ENCODE measurements around the gene EFHC2. TPM values are rescaled to one million over a fixed set of nuclear protein-coding genes. Genes with fewer than 3 reads are reported as not detected.
A peak's percentile ranks its signal among the peaks of the same experiment; 100 is the strongest.

EFHC2 gene
- 1 to 10 TPM; 3.7 to 5.9 (median 4.6) TPM for polyA plus RNA-seq (ENCODE audit: insufficient read depth in 1 of 5, insufficient read length in 5 of 5, low replicate concordance in 1 of 5)
- long read RNA-seq, donor 1 = 0 reads
- long read RNA-seq, donor 2 = 0 reads
- long read RNA-seq, donor 3 = 0 reads
- long read RNA-seq, donor 4 = 0 reads
- long read RNA-seq, donor 5 = 0 reads
- long read RNA-seq, donor 6, partial matches to known transcripts = 0 of 1 reads
- long read RNA-seq, donor 6, other reads (novel, unspliced or antisense) = 0 of 1 reads
- long read RNA-seq, donor 7, partial matches to known transcripts = 0 of 1 reads
- long read RNA-seq, donor 7, other reads (novel, unspliced or antisense) = 0 of 1 reads
- long read RNA-seq, donor 8 = 0 reads

- peak; percentile 51 to 53 for DNase-seq
Measured at GRCh38 chrX:44343412-44344141, at the start of gene EFHC2. Gene EFHC2 (minus strand): TSS chrX:44343672. CDS start chrX:44343588, 84 bp downstream.

- DNase-seq = no peak
Measured at GRCh38 chrX:44392767-44393166, 49.3 kb upstream of the EFHC2 start.

- DNase-seq = no peak
Measured at GRCh38 chrX:44384688-44385338, 41.3 kb upstream of the EFHC2 start.

GRCh38 chrX:44382871-44383270 lies 39.4 kb upstream of the EFHC2 start:
- DNase-seq = no peak

- DNase-seq = no peak
Measured at GRCh38 chrX:44352758-44353157, 9.3 kb upstream of the EFHC2 start.

GRCh38 chrX:44349561-44349960 lies 6.1 kb upstream of the EFHC2 start:
- DNase-seq = no peak

- DNase-seq = no peak
Measured at GRCh38 chrX:44344687-44345086, 1.2 kb upstream of the EFHC2 start.

GRCh38 chrX:44344194-44344593 lies 722 bp upstream of the EFHC2 start:
- no peak for DNase-seq

GRCh38 chrX:44342866-44343265 lies 606 bp downstream of the EFHC2 start:
- no peak for DNase-seq

GRCh38 chrX:44338361-44338760 lies 5.1 kb downstream of the EFHC2 start:
- DNase-seq = no peak

- DNase-seq = no peak
Measured at GRCh38 chrX:44332437-44332836, 11.0 kb downstream of the EFHC2 start.

GRCh38 chrX:44330227-44330626 lies 13.2 kb downstream of the EFHC2 start:
- no peak for DNase-seq

- no peak for DNase-seq
Measured at GRCh38 chrX:44319550-44319949, 23.9 kb downstream of the EFHC2 start.

- no peak for DNase-seq
Measured at GRCh38 chrX:44317181-44317580, 26.3 kb downstream of the EFHC2 start.

GRCh38 chrX:44314808-44315207 lies 28.7 kb downstream of the EFHC2 start:
- no peak for DNase-seq

- DNase-seq = no peak
Measured at GRCh38 chrX:44314259-44314734, 29.2 kb downstream of the EFHC2 start.

GRCh38 chrX:44312421-44312820 lies 31.1 kb downstream of the EFHC2 start:
- no peak for DNase-seq

- no peak for DNase-seq
Measured at GRCh38 chrX:44310227-44310626, 33.2 kb downstream of the EFHC2 start.

- DNase-seq = no peak
Measured at GRCh38 chrX:44308869-44309268, 34.6 kb downstream of the EFHC2 start.

- no peak for DNase-seq
Measured at GRCh38 chrX:44306356-44306755, 37.1 kb downstream of the EFHC2 start.

GRCh38 chrX:44305921-44306320 lies 37.6 kb downstream of the EFHC2 start:
- no peak for DNase-seq

- no peak for DNase-seq
Measured at GRCh38 chrX:44303119-44303518, 40.4 kb downstream of the EFHC2 start.

GRCh38 chrX:44299177-44299576 lies 44.3 kb downstream of the EFHC2 start:
- no peak for DNase-seq
